HG03442 (cell line): Measurements from ENCODE around the gene UACA.

Experiments used
- ATAC-seq: cut with Tn5 transposase; IDR thresholded peaks from one replicate; pipeline ENCODE4 v1.9.1; 2021; ENCODE audit warnings: mild to moderate bottlenecking, moderate library complexity; ENCODE audit not compliant: unreplicated experiment

Gene UACA

GRCh38 chr15:70605606-70606410 is 157.6 kb downstream of the UACA start:
- no peak for ATAC-seq

GRCh38 chr15:70604666-70605315 is 158.6 kb downstream of the UACA start:
- no peak for ATAC-seq
